A549 (cell line): Measurements from ENCODE around the gene CRTAP. TPM values are rescaled to one million over a fixed set of nuclear protein-coding genes. Genes with fewer than 3 reads are reported as not detected.

Source experiments
- ATAC-seq, 2 experiments: fragments of 200-7000 bp in 1 of 2; fragments of >200 bp in 1 of 2; cut with Nextera tagmentation in 1 of 2; cut with Tn5 transposase in 1 of 2; 3 replicates each; pipeline versions ENCODE4 v1.8.0 to v1.9.1; 2018 to 2020; ENCODE audit warnings: mild to moderate bottlenecking in 1 of 2, moderate library complexity in 1 of 2
- CTCF ChIA-PET: fragments of 300-600 bp; sonication (Branson Sonifier 250); formaldehyde crosslinking; extraction: SDS; loops from one replicate; lab custom pipeline; 2021; ENCODE audit warnings: antibody characterized with exemption, inconsistent platforms; lab: Yijun Ruan, JAX
- POLR2A ChIA-PET: fragments of 350-600 bp; formaldehyde crosslinking; extraction: SDS; loops from one replicate; lab custom pipeline; 2021; ENCODE audit warnings: antibody characterized with exemption, inconsistent platforms; lab: Yijun Ruan, JAX
- DNase-seq, 2 experiments: peaks; one replicate each; pipeline versions ENCODE4 v3.0.0 to v3.0.0-alpha.2; 2011 to 2016; ENCODE audit warnings: low read depth in 1 of 2, low spot score in 1 of 2
- FAIRE-seq: peaks from 2 replicates; lab custom pipeline; 2011; peaks lifted over from hg19 to GRCh38; lab: Jason Lieb, UNC
- H3K27ac ChIP-seq, 2 experiments: fragments of >200 bp; sonication (Bioruptor Twin); formaldehyde crosslinking; 3 replicates each; pipeline ENCODE4 v1.5.1; 2016 to 2017
- H3K4me1 ChIP-seq: fragments of >200 bp; sonication (Bioruptor Twin); formaldehyde crosslinking; 3 replicates; pipeline ENCODE4 v1.6.1; 2016
- H3K4me2 ChIP-seq: fragments of >200 bp; sonication (Bioruptor Twin); formaldehyde crosslinking; 3 replicates; pipeline ENCODE4 v1.6.1; 2016
- H3K4me3 ChIP-seq: fragments of >200 bp; sonication (Bioruptor Twin); formaldehyde crosslinking; 3 replicates; pipeline ENCODE4 v1.5.1; 2016
- H3K9me3 ChIP-seq: fragments of >200 bp; sonication (Bioruptor Twin); formaldehyde crosslinking; 3 replicates; pipeline ENCODE4 v1.6.1; 2016
- ATOH8 ChIP-seq: fragments of 250-450 bp; sonication (Bioruptor Pico); IDR thresholded peaks from 2 replicates; pipeline ENCODE4 v1.5.0; 2020; ENCODE audit warnings: low read depth, mild to moderate bottlenecking, moderate library complexity
- BHLHE40 ChIP-seq: IDR thresholded peaks from 2 replicates; pipeline ENCODE4 v1.6.1; 2012; ENCODE audit warnings: low read depth, low read length, inconsistent platforms
- CEBPB ChIP-seq, 2 experiments: fragments of >200 bp in 1 of 2; sonication (Bioruptor Twin) in 1 of 2; formaldehyde crosslinking in 1 of 2; IDR thresholded peaks; 2 replicates each; pipeline ENCODE4 v1.6.1; 2012 to 2016
- CHD4 ChIP-seq: fragments of 200-600 bp; sonication (generic); IDR thresholded peaks from 2 replicates; pipeline ENCODE4 v1.6.1; 2016; ENCODE audit warnings: antibody characterized with exemption, mild to moderate bottlenecking, borderline replicate concordance
- EHMT2 ChIP-seq: fragments of 200-600 bp; sonication (generic); IDR thresholded peaks from 2 replicates; pipeline ENCODE4 v1.6.1; 2016; ENCODE audit warnings: antibody characterized with exemption, low read depth, mild to moderate bottlenecking, moderate library complexity
- ESRRA ChIP-seq: fragments of 150-350 bp; IDR thresholded peaks from 2 replicates; pipeline ENCODE4 v1.6.1; 2014; ENCODE audit warnings: mild to moderate bottlenecking, low read length, borderline replicate concordance
- FOXS1 ChIP-seq: fragments of 250-450 bp; sonication (Bioruptor Pico); IDR thresholded peaks from 2 replicates; pipeline ENCODE4 v1.5.0; 2020; ENCODE audit warnings: mild to moderate bottlenecking, moderate library complexity
- HDAC2 ChIP-seq: fragments of 200-600 bp; sonication (generic); IDR thresholded peaks from 2 replicates; pipeline ENCODE4 v1.6.1; 2016
- HEYL ChIP-seq: fragments of 250-450 bp; sonication (Bioruptor Pico); IDR thresholded peaks from 2 replicates; pipeline ENCODE4 v1.8.0; 2021; ENCODE audit warnings: mild to moderate bottlenecking, moderate library complexity
- JUN ChIP-seq, 2 experiments: fragments of >200 bp; sonication (Bioruptor Twin); formaldehyde crosslinking; IDR thresholded peaks; 2 replicates in 1 of 2; 3 replicates in 1 of 2; pipeline ENCODE4 v1.6.1; 2016 to 2017
- KDM1A ChIP-seq: fragments of 200-600 bp; sonication (generic); IDR thresholded peaks from 2 replicates; pipeline ENCODE4 v1.6.1; 2016; ENCODE audit warnings: low read depth, mild to moderate bottlenecking
- KDM5A ChIP-seq: fragments of 200-600 bp; sonication (generic); IDR thresholded peaks from 2 replicates; pipeline ENCODE4 v1.6.1; 2016; ENCODE audit warnings: antibody characterized with exemption, mild to moderate bottlenecking
- MAZ ChIP-seq: fragments of 150-350 bp; IDR thresholded peaks from 2 replicates; pipeline ENCODE4 v1.6.1; 2014; ENCODE audit warnings: antibody characterized with exemption, low read depth, low read length, borderline replicate concordance
- MYC ChIP-seq: IDR thresholded peaks from 2 replicates; pipeline ENCODE4 v1.6.1; 2012; ENCODE audit warnings: mild to moderate bottlenecking, inconsistent platforms, low read length, improper control_type of control experiment, borderline replicate concordance
- NPAS2 ChIP-seq: fragments of 250-450 bp; sonication (Bioruptor Pico); IDR thresholded peaks from 2 replicates; pipeline ENCODE4 v1.8.0; 2022; ENCODE audit warnings: mild to moderate bottlenecking, moderate library complexity, borderline replicate concordance
- PBX3 ChIP-seq: IDR thresholded peaks from 2 replicates; pipeline ENCODE4 v1.6.1; 2012
- PHF8 ChIP-seq: fragments of 200-600 bp; sonication (generic); IDR thresholded peaks from 2 replicates; pipeline ENCODE4 v1.6.1; 2016; ENCODE audit warnings: low read depth, mild to moderate bottlenecking, antibody characterized with exemption, moderate library complexity, borderline replicate concordance
- POLR2A ChIP-seq: IDR thresholded peaks from 2 replicates; pipeline ENCODE4 v1.6.1; 2012; ENCODE audit warnings: mild to moderate bottlenecking, low read length
- RAD21 ChIP-seq, 2 experiments: fragments of >200 bp in 1 of 2; sonication (Bioruptor Twin) in 1 of 2; formaldehyde crosslinking in 1 of 2; IDR thresholded peaks in 1 of 2; conservative IDR thresholded peaks in 1 of 2; 2 replicates in 1 of 2; 3 replicates in 1 of 2; pipeline ENCODE4 v1.6.1; 2012 to 2018; ENCODE audit warnings: inconsistent platforms in 1 of 2
- RFX5 ChIP-seq: fragments of 450-650 bp; IDR thresholded peaks from 2 replicates; pipeline ENCODE4 v1.7.1; 2014; ENCODE audit warnings: antibody characterized with exemption, mild to moderate bottlenecking, moderate library complexity
- SMC3 ChIP-seq: fragments of >200 bp; sonication (Bioruptor Twin); formaldehyde crosslinking; IDR thresholded peaks from 3 replicates; pipeline ENCODE4 v1.6.1; 2018; ENCODE audit warnings: inconsistent platforms
- TP53 ChIP-seq: fragments of 250-450 bp; sonication (Bioruptor Pico); IDR thresholded peaks from 2 replicates; pipeline ENCODE4 v1.5.0; 2021; ENCODE audit warnings: mild to moderate bottlenecking, moderate library complexity
- ZFP36 ChIP-seq: fragments of 450-650 bp; IDR thresholded peaks from 2 replicates; pipeline ENCODE4 v1.6.1; 2014; ENCODE audit warnings: borderline replicate concordance; ENCODE audit not compliant: partially characterized antibody
- ZSCAN20 ChIP-seq: fragments of 250-450 bp; sonication (Bioruptor Pico); IDR thresholded peaks from 2 replicates; pipeline ENCODE4 v1.8.0; 2022; ENCODE audit warnings: mild to moderate bottlenecking, moderate library complexity
- WGBS: methylation state at CpG from one replicate; pipeline ENCODE4 v1.1.6; 2017; ENCODE audit errors: missing lambda C conversion rate; 5-methylcytosine and 5-hydroxymethylcytosine counted together
- polyA plus RNA-seq, 4 experiments: library from polyadenylated mRNA; depleted of rRNA in 3 of 4; stranded (reverse); fragments of >200 nt; fragmentation: RNase III in 1 of 4; extraction: RNeasy Plus Mini Kit Qiagen cat#74134 plus additional on column Dnase treatment in 1 of 4; gene quantifications; 2 replicates in 3 of 4; 3 replicates in 1 of 4; pipeline ENCODE4 v1.2.3, GENCODE V29; 2011 to 2017
- TF ChIP-seq, protein P1 (sequence below): fragments of >200 bp; sonication (Bioruptor Twin); formaldehyde crosslinking; IDR thresholded peaks from 2 replicates; pipeline ENCODE4 v1.6.1; 2016
- TF ChIP-seq, protein P2 (sequence below): fragments of 150-350 bp; IDR thresholded peaks from 2 replicates; pipeline ENCODE4 v1.6.1; 2014; ENCODE audit warnings: low read depth, mild to moderate bottlenecking, low read length

CRTAP gene
- polyA plus RNA-seq, 2 of the 4 experiments (the other 2 are of a cell fraction): 181 to 355 TPM

DNA sequence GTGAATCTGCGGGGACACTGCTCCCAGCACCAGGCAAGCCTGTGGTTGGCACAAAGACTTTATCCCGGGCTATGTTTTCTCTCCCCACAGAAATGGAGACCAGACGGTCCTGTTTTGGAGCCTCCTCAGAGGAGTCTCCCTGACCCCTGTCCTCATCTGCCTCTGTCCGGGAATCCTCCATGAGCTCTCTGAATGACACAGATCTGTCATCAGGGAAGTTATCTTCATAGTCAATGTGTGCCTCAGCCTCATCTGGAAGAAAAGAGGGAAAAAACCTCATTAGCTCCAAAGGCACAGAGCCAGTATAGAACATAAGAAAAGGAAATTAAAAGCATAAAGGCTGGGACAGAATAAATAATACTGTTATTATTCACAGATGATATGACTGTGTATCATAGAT is 40.0 kb downstream of the CRTAP start:
- 78% methylated on average over 4 of the region's 4 CpGs for WGBS
- CTCF ChIA-PET: interaction anchor here (1.2 kb wide), 1 partner anchor 22 kb away, joined by 6 read pairs; no protein-coding TSS in a partner anchor
- POLR2A ChIA-PET: no interaction called here

GRCh38 chr3:33155301-33155700 is 41.5 kb downstream of the CRTAP start:
- no peak for TF ChIP-seq RAD21 (conservative IDR thresholded peaks at IDR 0.05 in 1 of 2, IDR thresholded peaks at IDR 0.05 in 1 of 2)
- TF ChIP-seq ESRRA: no peak
- TF ChIP-seq SMC3: no peak
- TF ChIP-seq, protein P1, sequence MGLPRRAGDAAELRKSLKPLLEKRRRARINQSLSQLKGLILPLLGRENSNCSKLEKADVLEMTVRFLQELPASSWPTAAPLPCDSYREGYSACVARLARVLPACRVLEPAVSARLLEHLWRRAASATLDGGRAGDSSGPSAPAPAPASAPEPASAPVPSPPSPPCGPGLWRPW: no peak
- no peak for TF ChIP-seq HEYL (CRISPR knock-in tag)
- no peak for TF ChIP-seq MYC
- TF ChIP-seq BHLHE40: no peak
- no peak for TF ChIP-seq EHMT2
- no peak for TF ChIP-seq TP53
- no peak for TF ChIP-seq CHD4
- TF ChIP-seq FOXS1: no peak
- TF ChIP-seq, all 56 proteins: peak for 0
- 62% methylated on average over 3 of the region's 3 CpGs for WGBS
- Histone ChIP-seq H3K4me1 (no peaks in the 10 kb centered on the region), H3K4me3 (no peak overlapping the region), H3K27ac (no peak overlapping the region), H3K4me2 (no peak overlapping the region), H3K9me3 (no peaks in the 10 kb centered on the region)
- POLR2A ChIA-PET: no interaction called here
- CTCF ChIA-PET: no interaction called here
- no peak for ATAC-seq
- FAIRE-seq: no peak
- DNase-seq: no peak

More for the DNA sequence above, 40.0 kb downstream of the CRTAP start:
- ATAC-seq (no peak), DNase-seq (no peak), FAIRE-seq (no peak)
- Histone ChIP-seq H3K9me3 (no peaks in the 10 kb centered on the region), H3K27ac (no peak overlapping the region), H3K4me1 (no peaks in the 10 kb centered on the region), H3K4me3 (no peak overlapping the region), H3K4me2 (no peak overlapping the region)
- TF ChIP-seq POLR2A: 0 out of 2 replicates have a peak, but pooled peaks have one; percentile 1
- TF ChIP-seq ATOH8 (CRISPR knock-in tag): no peak

DNA sequence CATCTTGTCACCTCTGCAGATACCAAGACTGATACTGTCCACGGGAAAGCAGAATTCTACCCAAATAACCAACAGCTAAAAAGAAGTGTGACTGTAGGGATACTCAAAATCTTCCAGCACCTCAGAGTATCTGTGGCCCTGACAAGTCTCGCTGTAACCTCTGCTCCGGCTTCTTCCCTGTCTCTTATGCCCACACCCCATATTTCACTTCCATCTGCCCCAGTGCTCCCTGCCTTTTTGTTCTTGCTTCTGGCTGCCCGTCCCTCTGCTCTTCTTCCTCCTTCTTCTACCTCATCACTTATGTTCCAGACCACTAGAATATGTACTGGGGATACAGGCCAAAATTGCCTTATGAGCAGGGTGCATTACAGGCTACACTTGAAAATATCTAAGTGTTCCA is 45.4 kb downstream of the CRTAP start:
- DNase-seq: no peak
- no peaks in the 10 kb centered on the region for H3K4me1 ChIP-seq
- FAIRE-seq: no peak
- POLR2A ChIA-PET: no interaction called here
- H3K4me3 ChIP-seq: no peak overlapping the region
- CTCF ChIA-PET: no interaction called here
- H3K9me3 ChIP-seq: no peaks in the 10 kb centered on the region
- no peak for TF ChIP-seq ZFP36
- no peak for TF ChIP-seq BHLHE40
- no peak for TF ChIP-seq PBX3
- TF ChIP-seq RFX5: no peak
- TF ChIP-seq HEYL (CRISPR knock-in tag): no peak
- no peak for TF ChIP-seq FOXS1
- no peak for TF ChIP-seq MAZ
- TF ChIP-seq, protein P1: no peak
- TF ChIP-seq NPAS2 (CRISPR knock-in tag): no peak
- TF ChIP-seq KDM1A: no peak
- no peak for TF ChIP-seq HDAC2
- TF ChIP-seq PHF8: no peak
- no peak for TF ChIP-seq JUN (IDR thresholded peaks at IDR 0.05)
- TF ChIP-seq, protein P2, sequence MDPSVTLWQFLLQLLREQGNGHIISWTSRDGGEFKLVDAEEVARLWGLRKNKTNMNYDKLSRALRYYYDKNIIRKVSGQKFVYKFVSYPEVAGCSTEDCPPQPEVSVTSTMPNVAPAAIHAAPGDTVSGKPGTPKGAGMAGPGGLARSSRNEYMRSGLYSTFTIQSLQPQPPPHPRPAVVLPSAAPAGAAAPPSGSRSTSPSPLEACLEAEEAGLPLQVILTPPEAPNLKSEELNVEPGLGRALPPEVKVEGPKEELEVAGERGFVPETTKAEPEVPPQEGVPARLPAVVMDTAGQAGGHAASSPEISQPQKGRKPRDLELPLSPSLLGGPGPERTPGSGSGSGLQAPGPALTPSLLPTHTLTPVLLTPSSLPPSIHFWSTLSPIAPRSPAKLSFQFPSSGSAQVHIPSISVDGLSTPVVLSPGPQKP: no peak
- TF ChIP-seq CHD4: no peak
- no peak for TF ChIP-seq ZSCAN20 (CRISPR knock-in tag)
- TF ChIP-seq POLR2A: no peak
- no peak for TF ChIP-seq CEBPB (IDR thresholded peaks at IDR 0.05)
- no peak for TF ChIP-seq KDM5A
- TF ChIP-seq ATOH8 (CRISPR knock-in tag): no peak
- no peak overlapping the region for H3K4me2 ChIP-seq
- no peak overlapping the region for H3K27ac ChIP-seq
- ATAC-seq: no peak
- 87% methylated on average over 4 of the region's 4 CpGs for WGBS
